Endothelial cell of hepatic sinusoid (primary cell): ENCODE results near the gene TMEM158.

ENCODE experiments used
- in situ Hi-C: cut with HindIII; loops from 2 replicates; pipeline ENCODE4 v1.10.0; 2017; ENCODE audit warnings: low sequenced_read_pairs

Gene TMEM158

DNA sequence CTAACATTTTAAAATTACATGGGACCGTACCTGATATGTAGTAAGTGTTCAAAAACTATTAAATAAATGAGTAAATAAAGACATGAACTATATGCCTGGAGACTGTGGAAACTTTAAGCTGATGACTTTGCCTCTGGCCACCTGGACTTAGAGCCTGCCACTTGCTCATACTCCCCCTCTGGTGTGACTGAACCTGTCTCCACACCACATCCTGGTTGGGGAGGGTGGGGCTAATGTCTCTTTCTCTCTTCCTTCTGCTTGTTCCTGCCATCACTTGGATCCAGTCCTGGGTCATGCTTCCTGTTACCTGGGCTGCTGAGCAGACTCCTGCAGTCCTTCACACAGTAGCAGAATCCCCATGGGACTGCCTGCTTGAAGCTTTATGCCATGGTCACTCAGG is 8.2 kb upstream of the TMEM158 start:
- in situ Hi-C loops, result loop anchor here (5.0 kb wide), 1 partner anchor 263 kb away; no protein-coding TSS in a partner anchor

DNA sequence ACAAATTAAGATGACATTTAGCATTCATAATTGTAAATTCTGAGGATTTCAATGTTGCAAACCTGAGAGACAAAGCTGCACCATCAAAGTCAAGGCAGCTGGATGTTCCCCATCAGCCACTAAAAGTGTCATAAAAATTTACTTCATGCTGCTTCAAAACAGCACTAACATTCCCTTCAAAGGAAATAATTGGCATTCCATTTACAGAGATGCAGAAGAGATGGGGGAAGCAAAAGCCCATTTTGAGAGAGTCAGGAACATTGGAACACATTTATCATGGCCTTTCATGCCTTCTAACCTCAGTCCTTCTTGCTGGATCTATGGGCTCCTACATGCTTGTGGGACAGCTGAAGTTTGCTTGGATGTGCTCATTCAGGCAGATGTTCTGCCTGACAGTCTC is 6.4 kb upstream of the TMEM158 start:
- in situ Hi-C loops, result loop anchor here (5.0 kb wide), 1 partner anchor 265 kb away; no protein-coding TSS in a partner anchor

DNA sequence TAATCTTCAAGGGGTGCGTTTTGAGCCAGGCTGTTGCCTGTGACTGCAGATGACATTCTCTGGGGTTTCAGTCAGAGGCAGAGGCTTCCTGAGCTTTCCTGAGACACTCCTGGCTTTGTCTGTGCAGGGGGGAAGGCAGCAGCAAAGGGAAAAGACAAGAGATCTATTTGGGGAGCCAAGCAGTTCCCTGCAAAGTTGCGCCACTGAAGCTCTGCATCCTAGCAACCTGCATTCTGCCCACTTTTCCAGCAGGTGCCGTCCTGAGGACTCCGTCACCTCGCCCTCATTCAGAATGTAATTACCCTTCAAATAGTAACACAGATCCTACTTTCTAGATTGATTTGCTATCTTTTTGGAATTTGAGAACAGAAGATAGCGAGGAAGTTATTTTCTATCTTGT is 1.9 kb upstream of the TMEM158 start:
- in situ Hi-C loops, result no loop called here

DNA sequence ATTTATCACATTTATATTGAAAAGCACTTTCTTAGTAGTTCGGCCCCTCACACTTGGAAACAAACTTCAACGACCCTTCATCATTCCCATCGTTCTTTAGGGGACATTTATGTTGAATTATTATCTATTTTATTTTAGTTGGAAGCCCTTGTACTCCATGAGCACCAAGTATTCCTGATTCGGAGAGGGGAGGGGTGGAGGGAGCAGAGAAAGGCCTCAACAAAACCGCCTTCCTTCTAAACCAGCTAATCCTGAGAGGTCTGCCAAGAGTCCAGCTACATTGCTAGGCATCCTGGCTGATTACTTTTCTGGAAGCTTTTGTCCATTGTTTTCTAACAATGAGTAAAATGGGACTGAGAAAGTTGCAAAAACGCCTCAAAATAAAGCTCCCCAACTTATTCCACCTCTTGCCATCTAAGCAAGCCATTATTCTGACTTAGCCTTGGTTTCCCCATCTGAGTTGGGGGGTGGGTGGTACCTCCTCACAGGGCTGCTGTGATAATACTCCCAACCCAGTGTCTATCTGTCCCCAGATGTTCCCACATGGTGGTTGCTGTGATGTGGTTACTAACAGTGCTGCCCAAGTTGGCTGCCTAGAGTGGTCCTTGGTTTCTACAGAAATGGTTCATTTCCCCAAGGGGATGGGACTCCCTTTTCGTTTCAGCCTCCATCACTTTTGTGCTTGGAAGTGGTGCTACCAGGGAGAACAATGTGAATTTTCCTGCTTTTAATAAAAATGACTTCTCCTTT is 1.2 kb upstream of the TMEM158 start:
- in situ Hi-C loops, result no loop called here

DNA sequence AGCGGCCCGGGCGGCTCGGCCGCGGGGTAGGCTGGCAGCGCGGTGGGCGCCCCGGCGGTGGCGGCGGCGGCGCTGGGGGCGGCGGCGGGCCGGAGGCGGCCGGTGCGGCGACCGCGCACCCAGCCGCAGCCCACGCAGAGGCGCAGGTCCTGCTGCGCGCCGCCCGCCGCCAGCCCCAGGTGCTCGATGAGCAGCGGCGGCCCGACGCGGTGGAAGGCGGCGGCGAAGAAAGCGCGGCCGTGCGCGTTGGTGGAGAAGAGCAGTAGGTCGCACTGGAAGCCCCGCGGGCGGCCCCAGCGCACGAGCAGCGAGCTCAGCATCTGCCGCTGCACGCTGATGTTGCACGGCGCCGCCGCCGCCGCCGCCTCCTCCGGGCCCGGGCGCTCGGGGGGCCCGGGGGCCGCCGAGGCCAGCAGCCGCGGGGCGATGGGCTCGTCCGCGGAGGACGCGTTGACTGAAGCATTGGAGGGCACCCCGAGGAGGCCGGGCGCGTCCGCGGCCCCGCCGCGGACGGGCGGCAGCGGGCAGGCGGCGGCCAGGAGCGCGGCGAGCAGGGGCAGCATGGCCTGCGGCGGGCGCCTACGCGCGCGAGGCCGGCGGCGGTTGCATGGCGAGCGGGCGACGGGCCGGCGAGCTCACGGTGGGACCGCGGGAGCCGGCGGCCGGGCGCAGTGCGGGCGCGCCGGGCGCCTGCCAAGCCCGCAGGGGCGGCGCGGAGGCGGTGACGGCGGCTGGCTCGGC is 452 bp downstream of the TMEM158 start:
- in situ Hi-C loops, result no loop called here

DNA sequence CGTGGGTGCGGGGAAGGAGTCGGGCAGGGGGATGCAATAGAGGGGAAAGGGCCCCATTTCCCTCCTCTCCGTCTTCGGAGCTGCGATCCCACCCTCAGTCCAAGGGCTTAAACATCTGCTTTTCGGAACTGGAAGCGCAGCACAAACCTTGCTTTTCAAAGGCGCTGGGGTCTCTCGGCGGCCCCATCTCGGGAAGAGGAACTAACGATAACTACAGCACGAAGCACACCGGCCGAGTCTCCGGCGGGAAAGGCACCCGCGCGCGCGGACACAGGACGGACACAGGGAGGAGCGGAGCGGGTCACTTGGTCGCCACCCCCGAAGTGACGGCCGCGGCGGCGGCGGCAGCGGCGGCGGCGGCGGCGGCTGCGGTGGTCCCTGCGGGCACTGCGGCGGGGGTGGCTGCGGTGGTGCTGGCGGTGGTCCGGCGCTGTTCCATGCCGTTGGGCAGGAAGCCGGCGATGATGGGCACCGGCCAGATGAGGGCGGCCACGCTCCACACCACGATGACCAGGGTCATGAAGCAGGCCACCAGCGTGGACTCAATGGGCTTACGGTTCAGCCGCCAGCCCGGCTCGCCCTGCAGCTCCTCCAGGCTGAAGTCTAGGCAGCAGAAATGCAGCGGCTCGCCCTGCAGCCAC is 1.1 kb downstream of the TMEM158 start:
- in situ Hi-C loops, result no loop called here

GRCh38 chr3:45223889-45224727 is 2.0 kb downstream of the TMEM158 start:
- in situ Hi-C loops, result no loop called here

DNA sequence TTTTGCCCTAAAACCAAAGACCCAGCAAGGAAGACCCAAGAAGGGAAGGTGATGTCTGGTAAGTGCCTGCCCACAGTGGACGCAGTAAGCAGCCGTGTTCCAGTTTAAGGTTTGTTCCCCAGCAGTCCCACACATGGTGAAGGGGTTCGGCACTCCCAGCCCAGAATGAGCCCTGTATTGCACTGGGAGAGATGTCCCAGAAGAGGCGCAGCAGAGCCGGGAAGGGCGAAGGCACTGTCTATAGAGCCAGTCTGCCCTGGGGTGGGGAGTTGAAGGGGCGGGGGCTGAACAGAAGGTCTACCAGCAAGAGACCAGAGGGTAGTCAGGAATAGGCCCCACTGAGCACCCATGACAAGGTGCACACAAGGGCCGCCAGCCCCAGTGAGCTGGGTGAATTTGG is 6.4 kb downstream of the TMEM158 start:
- in situ Hi-C loops, result loop anchor here (5.0 kb wide), 1 partner anchor 172 kb away; no protein-coding TSS in a partner anchor

DNA sequence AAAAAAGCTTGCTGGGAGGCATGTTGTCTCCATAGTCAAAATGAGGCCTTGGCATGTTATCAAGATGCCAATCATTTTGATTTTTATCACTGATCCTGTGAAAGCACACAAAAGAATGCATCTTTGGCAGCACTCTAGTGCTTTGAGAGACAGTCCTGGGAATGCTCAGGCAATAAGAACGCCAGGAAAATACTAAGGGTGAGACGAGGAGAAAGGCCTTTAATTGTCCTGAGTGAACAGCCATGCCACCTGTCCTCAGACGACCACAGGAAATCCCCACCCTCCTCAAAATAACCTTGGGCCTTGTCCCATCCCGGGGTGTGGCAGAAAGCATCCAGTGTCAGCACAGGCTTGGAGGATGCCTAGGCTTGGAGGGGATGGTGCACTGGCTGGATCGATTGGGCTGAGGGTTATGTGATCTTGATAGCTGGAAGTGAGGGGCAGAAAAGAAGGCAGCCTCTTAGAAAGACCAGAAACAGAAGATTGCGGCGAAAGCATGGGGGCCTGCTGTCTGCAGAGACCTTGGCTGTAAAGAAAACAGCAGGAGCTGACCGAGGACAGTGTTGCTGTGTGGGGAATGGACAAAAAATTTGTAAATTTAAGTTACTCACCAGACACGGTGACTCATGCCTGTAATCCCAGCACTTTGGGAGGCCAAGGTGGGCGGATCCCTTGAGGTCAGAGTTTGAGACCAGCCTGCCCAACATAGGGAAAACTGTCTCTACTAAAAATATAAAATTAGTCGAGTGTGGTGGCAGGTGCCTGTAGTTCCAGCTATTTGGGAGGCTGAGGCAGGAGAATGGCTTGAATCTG is 7.3 kb downstream of the TMEM158 start:
- in situ Hi-C loops, result loop anchor here (5.0 kb wide), 1 partner anchor 171 kb away; no protein-coding TSS in a partner anchor

DNA sequence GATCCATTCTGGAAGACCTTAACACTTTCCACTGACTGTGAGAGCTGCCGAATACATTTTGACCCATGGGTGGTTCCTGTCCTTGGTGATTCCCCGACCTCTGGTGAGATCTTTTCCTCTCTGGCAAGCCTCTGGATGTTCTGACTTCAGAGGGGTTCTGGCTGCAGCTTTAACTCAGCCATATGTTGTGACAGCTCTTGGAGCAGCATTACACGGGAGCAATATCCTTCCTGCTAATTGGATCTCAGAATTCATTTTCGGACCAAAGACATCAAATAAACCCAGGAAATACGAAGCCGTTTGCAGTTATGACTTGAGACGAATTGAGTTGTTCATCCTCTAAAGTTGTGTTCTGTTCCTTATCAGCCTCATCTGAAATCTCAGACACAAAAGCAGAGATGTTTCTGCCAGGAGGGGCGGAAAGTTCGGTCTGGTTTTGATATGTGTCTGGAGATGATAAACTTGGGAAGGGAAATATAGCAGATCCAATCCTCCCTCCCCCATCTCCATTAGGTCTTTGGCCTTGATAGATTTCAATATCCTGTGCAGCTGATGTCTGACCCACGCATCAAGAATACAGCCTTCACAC is 10.0 kb downstream of the TMEM158 start:
- in situ Hi-C loops, result loop anchor here (5.0 kb wide), 1 partner anchor 169 kb away; no protein-coding TSS in a partner anchor

GRCh38 chr3:45215466-45215865 is 10.6 kb downstream of the TMEM158 start:
- in situ Hi-C loops, result loop anchor here (5.0 kb wide), 1 partner anchor 168 kb away; no protein-coding TSS in a partner anchor

DNA sequence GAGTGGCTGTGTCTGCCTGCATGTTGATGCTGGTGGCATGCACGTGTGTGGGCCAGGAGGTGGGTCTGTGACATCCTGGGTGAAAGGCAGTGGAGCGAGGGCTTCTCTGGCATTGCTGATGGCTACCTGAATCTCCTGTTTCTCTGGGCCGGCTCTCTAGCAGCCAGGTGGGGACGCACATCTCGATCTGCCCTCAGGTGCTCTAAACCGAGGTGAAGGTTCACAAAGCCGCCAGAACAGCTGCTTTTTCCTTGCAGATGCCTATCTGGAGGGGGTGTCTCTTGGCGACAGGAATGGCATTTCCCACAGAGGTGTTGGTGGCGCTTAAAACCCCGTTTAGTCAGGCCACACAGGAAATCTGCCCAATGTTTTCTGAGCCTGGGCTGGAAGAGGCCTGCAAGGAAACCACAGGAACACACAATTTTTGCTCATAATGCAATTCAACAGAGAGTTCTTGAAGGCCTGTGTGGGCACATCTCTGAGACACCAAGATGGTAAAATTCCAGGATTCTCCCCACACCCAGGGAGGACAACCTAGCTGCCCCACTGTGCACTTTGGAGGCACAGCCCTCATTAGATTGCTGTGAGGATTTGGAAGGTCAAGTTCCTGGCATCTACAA is 11.9 kb downstream of the TMEM158 start:
- in situ Hi-C loops, result no loop called here

DNA sequence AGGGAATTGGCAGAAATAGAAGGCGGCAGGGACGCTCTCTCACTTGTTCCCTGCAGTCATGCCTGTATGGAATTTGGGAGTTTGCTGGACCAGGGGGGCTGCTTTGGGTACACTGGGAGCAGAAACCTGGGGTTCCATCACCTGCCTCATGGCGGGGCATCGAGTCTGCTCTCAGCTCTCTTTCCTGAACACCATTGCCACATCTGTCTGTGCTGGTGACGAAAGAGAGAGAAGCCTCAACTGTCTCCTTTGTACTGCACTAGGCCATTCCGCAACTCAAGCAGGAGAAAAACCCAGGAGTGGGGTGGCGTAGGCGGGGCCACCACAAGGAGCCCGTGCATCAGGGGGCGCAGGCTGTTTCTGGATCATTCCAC is 14.0 kb downstream of the TMEM158 start:
- in situ Hi-C loops, result no loop called here

GRCh38 chr3:45211466-45212094 is 14.5 kb downstream of the TMEM158 start:
- in situ Hi-C loops, result no loop called here

GRCh38 chr3:45210308-45211041 is 15.6 kb downstream of the TMEM158 start:
- in situ Hi-C loops, result no loop called here

- in situ Hi-C loops, result no loop called here
Measured at GRCh38 chr3:45209526-45209925, 16.6 kb downstream of the TMEM158 start.

DNA sequence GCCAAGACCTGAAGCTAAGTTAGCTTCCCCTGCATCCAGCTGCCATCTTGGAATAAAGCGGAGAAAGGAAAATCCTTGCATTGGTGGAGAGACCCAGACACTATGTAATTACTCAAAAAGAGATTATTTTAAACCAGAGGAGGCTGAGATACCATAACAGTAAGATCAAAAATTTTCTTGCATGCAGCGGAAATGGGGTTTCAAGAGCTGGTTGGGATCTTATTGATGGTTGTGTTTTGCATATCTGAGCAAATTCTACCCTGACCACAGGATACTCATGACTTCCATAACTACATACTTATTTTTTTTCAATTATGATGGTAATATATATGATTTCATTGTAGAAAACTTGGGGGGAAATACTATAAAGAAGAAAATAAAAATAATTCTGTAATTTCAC is 17.5 kb downstream of the TMEM158 start:
- in situ Hi-C loops, result no loop called here

- in situ Hi-C loops, result no loop called here
Measured at GRCh38 chr3:45207446-45207845, 18.6 kb downstream of the TMEM158 start.
